GM12875 (cell line): ENCODE measurements around the gene CRLF1.
"Not testable (repeated sequence)": the region's sequence is repeated elsewhere in the genome, so short reads cannot be mapped to it uniquely, and the experiment has no call there.

ENCODE experiments used
- H3K4me3 ChIP-seq: one replicate; pipeline ENCODE4 v1.5.1; 2011; ENCODE audit warnings: low read depth, low read length, control low read depth
- CTCF ChIP-seq: IDR thresholded peaks from 2 replicates; pipeline ENCODE4 v1.5.1; 2011; ENCODE audit warnings: low read depth, mild to moderate bottlenecking, control low read depth, inconsistent platforms, low read length, moderate library complexity, borderline replicate concordance; ENCODE audit not compliant: insufficient read depth

The CRLF1 gene

GRCh38 chr19:18601875-18602274, 4.7 kb downstream of the CRLF1 start:
- no peak for TF ChIP-seq CTCF
- H3K4me3 ChIP-seq, result no peak overlapping the region

- not testable (repeated sequence) for H3K4me3 ChIP-seq
These were observed 5.8 kb downstream of the CRLF1 start for GRCh38 chr19:18600692-18601397.

GRCh38 chr19:18599485-18599884, 7.1 kb downstream of the CRLF1 start:
- no peak overlapping the region for H3K4me3 ChIP-seq
- TF ChIP-seq CTCF, result no peak

GRCh38 chr19:18597809-18598660, 8.6 kb downstream of the CRLF1 start:
- TF ChIP-seq CTCF, result no peak
- no peak overlapping the region for H3K4me3 ChIP-seq

GRCh38 chr19:18596752-18597157, 9.8 kb downstream of the CRLF1 start:
- no peak overlapping the region for H3K4me3 ChIP-seq
- no peak for TF ChIP-seq CTCF

GRCh38 chr19:18595475-18595874, 11.1 kb downstream of the CRLF1 start:
- TF ChIP-seq CTCF, result no peak

GRCh38 chr19:18594824-18595373, 11.7 kb downstream of the CRLF1 start:
- no peak for TF ChIP-seq CTCF
- peak overlapping the region; percentile 21 for H3K4me3 ChIP-seq

More at GRCh38 chr19:18595475-18595874, 11.1 kb downstream of the CRLF1 start:
- no peak overlapping the region for H3K4me3 ChIP-seq
